Transverse colon (tissue), 3 donors: Measurements from ENCODE around the gene C2orf49.

Experiments
- CTCF ChIP-seq, 5 experiments: fragments of 200-600 bp in 3 of 5; fragments of 450-650 bp in 2 of 5; sonication (generic) in 3 of 5; IDR thresholded peaks; 1 replicate in 2 of 5; 2 replicates in 3 of 5; pipeline ENCODE4 v1.5.1; 2016 to 2017; ENCODE audit warnings: antibody characterized with exemption in 5 of 5, inconsistent platforms in 3 of 5, mild to moderate bottlenecking in 2 of 5, moderate library complexity in 1 of 5
- EP300 ChIP-seq: sonication (generic); formaldehyde crosslinking; IDR thresholded peaks from one replicate; pipeline ENCODE4 v1.6.1; 2017; ENCODE audit warnings: antibody characterized with exemption, low read depth

GRCh38 chr2:105380432-105381100 lies 43.2 kb downstream of the C2orf49 start:
- TF ChIP-seq CTCF (IDR thresholded peaks at IDR 0.05) (no peak), EP300 (no peak)
